PC-3 (cell line): ENCODE data around the gene TMSB4X. TPM values are rescaled to one million over a fixed set of nuclear protein-coding genes. Genes with fewer than 3 reads are reported as not detected.

ENCODE experiments used
- ATAC-seq: fragments of 200-7000 bp; cut with Tn5 transposase; 2 replicates; pipeline ENCODE4 v1.9.1; 2020; ENCODE audit warnings: mild to moderate bottlenecking, moderate library complexity
- BruUV-seq: library from RNA; stranded (reverse); fragments of 400-500 nt; replicated peaks from 2 replicates; lab custom pipeline; 2021; lab: Mats Ljungman, UMichigan
- CTCF ChIA-PET: fragments of 300-600 bp; sonication (Branson Sonifier 250); formaldehyde crosslinking; loops from one replicate; lab custom pipeline; 2022; ENCODE audit warnings: antibody characterized with exemption; lab: Charles Lee
- POLR2A ChIA-PET: fragments of 300-600 bp; sonication (Branson Sonifier 250); formaldehyde crosslinking; loops from one replicate; lab custom pipeline; 2022; ENCODE audit warnings: antibody characterized with exemption; ENCODE audit not compliant: unreplicated experiment; lab: Charles Lee
- DNase-seq: peaks from one replicate; pipeline ENCODE4 v3.0.0-alpha.2; 2015
- H2AFZ ChIP-seq: fragments of 300-600 bp; sonication (generic); 2 replicates; pipeline ENCODE4 v1.6.0; 2016; ENCODE audit warnings: antibody characterized with exemption, low read length
- H3F3A ChIP-seq: fragments of 300-600 bp; sonication (generic); one replicate; pipeline ENCODE4 v1.6.0; 2017; ENCODE audit warnings: antibody characterized with exemption, low read length, control low read depth, mild to moderate bottlenecking; ENCODE audit not compliant: unreplicated experiment
- H3K27ac ChIP-seq: fragments of 300-600 bp; sonication (generic); 2 replicates; pipeline ENCODE4 v1.5.1; 2016; ENCODE audit warnings: mild to moderate bottlenecking, low read length
- H3K27me3 ChIP-seq: fragments of 300-600 bp; sonication (generic); 2 replicates; pipeline ENCODE4 v1.6.1; 2016; ENCODE audit warnings: low read length, mixed read lengths
- H3K36me3 ChIP-seq: fragments of 300-600 bp; sonication (generic); 2 replicates; pipeline ENCODE4 v1.6.1; 2016; ENCODE audit warnings: low read depth, mixed run types, low read length, mixed read lengths
- H3K4me1 ChIP-seq: fragments of 300-600 bp; sonication (generic); 2 replicates; pipeline ENCODE4 v1.5.1; 2016; ENCODE audit warnings: low read length; ENCODE audit not compliant: insufficient read depth
- H3K4me2 ChIP-seq: fragments of 300-600 bp; sonication (generic); 2 replicates; pipeline ENCODE4 v1.6.0; 2016; ENCODE audit warnings: low read length
- H3K4me3 ChIP-seq: fragments of 300-600 bp; sonication (generic); 2 replicates; pipeline ENCODE4 v1.5.1; 2016; ENCODE audit warnings: mild to moderate bottlenecking, low read length, mixed read lengths
- H3K79me2 ChIP-seq: fragments of 300-600 bp; sonication (generic); 2 replicates; pipeline ENCODE4 v1.6.1; 2017; ENCODE audit warnings: low read length, mixed read lengths
- H3K9ac ChIP-seq: fragments of 300-600 bp; sonication (generic); 2 replicates; pipeline ENCODE4 v1.6.0; 2016; ENCODE audit warnings: mild to moderate bottlenecking, low read length
- H3K9me2 ChIP-seq: fragments of 300-600 bp; sonication (generic); replicated peaks from 2 replicates; pipeline ENCODE4 v1.6.1; 2016; ENCODE audit warnings: mixed run types, low read length, mixed read lengths
- H3K9me3 ChIP-seq: fragments of 300-600 bp; sonication (generic); 2 replicates; pipeline ENCODE4 v1.6.1; 2016; ENCODE audit warnings: low read length, mixed read lengths
- H4K20me1 ChIP-seq: fragments of 300-600 bp; sonication (generic); 2 replicates; pipeline ENCODE4 v1.6.1; 2016; ENCODE audit warnings: low read length, mixed read lengths
- CTCF ChIP-seq: fragments of 300-600 bp; sonication (generic); conservative IDR thresholded peaks from 2 replicates; pipeline ENCODE4 v1.5.1; 2017; ENCODE audit warnings: antibody characterized with exemption, low read depth, mild to moderate bottlenecking, low read length
- EZH2 ChIP-seq: fragments of 300-600 bp; sonication (generic); IDR thresholded peaks from one replicate; pipeline ENCODE4 v1.6.1; 2017; ENCODE audit warnings: antibody characterized with exemption, mild to moderate bottlenecking, low read length; ENCODE audit not compliant: unreplicated experiment
- EZH2phosphoT487 ChIP-seq: fragments of 300-600 bp; sonication (generic); IDR thresholded peaks from 2 replicates; pipeline ENCODE4 v1.6.1; 2018; ENCODE audit warnings: mild to moderate bottlenecking, antibody characterized with exemption, low read length, borderline replicate concordance
- intact Hi-C: fragments of 100-400 bp; cut with micrococcal nuclease; formaldehyde crosslinking; loops from 2 replicates; pipeline ENCODE4 v1.9.0; 2023
- total RNA-seq: library from RNA; depleted of rRNA; stranded (reverse); fragments of >200 nt; gene quantifications from 2 replicates; pipeline ENCODE4 v1.2.3, GENCODE V29; 2014

The TMSB4X gene
- total RNA-seq, 1 experiment from 2014 or later = 2,159 TPM

- Histone ChIP-seq H3K9me2 (no peaks in the 10 kb centered on the region), H3K27ac (peak overlapping the region; percentile 97), H3K36me3 (no peaks in the 10 kb centered on the region), H3K79me2 (no peaks in the 10 kb centered on the region), H2AFZ (no peak overlapping the region), H3K27me3 (no peaks in the 10 kb centered on the region), H3K4me2 (peak overlapping the region; percentile 79), H4K20me1 (no peaks in the 10 kb centered on the region), H3K9me3 (no peaks in the 10 kb centered on the region), H3K4me1 (peaks cover 45% of the 10 kb centered on the region), H3F3A (peaks cover 4% of the 10 kb centered on the region), H3K4me3 (peak overlapping the region; percentile 34; the same call in 1 of the 2 replicates), H3K9ac (peak overlapping the region; percentile 70)
- ChIA-PET POLR2A (interaction anchor here (0.5 kb wide), 1 partner anchor 16 kb away, joined by 11 read pairs; no protein-coding TSS in a partner anchor), CTCF (interaction anchor here (0.6 kb wide), 1 partner anchor 171 kb away, joined by 3 read pairs; no protein-coding TSS in a partner anchor)
- DNase-seq (peak; percentile 95), ATAC-seq (peak; percentile 56)
- intact Hi-C loops = loop anchor here (5.0 kb wide), 2 partner anchors 37 to 238 kb away; no protein-coding TSS in a partner anchor
- TF ChIP-seq CTCF (no peak), EZH2phosphoT487 (no peak), EZH2 (no peak)
- no TSS peak for BruUV-seq
These were observed 9.9 kb downstream of the TMSB4X start for GRCh38 chrX:12984603-12985319.

- no TSS peak for BruUV-seq
- no peak for TF ChIP-seq EZH2phosphoT487
- no peak for TF ChIP-seq CTCF
- TF ChIP-seq EZH2 = no peak
- ChIA-PET CTCF (interaction anchor here (0.6 kb wide), 1 partner anchor 171 kb away, joined by 3 read pairs; no protein-coding TSS in a partner anchor), POLR2A (interaction anchor here (0.5 kb wide), 1 partner anchor 16 kb away, joined by 11 read pairs; no protein-coding TSS in a partner anchor)
- H3K4me3 ChIP-seq = no peak overlapping the region
- H3K27me3 ChIP-seq = no peaks in the 10 kb centered on the region
- H3K27ac ChIP-seq = peak overlapping the region; percentile 97
- H2AFZ ChIP-seq = no peak overlapping the region
- no peaks in the 10 kb centered on the region for H3K36me3 ChIP-seq
- DNase-seq = no peak
- no peaks in the 10 kb centered on the region for H4K20me1 ChIP-seq
- no peak for ATAC-seq
- H3K9ac ChIP-seq = peak overlapping the region; percentile 70
- H3F3A ChIP-seq = peaks cover 4% of the 10 kb centered on the region
- no peaks in the 10 kb centered on the region for H3K79me2 ChIP-seq
- H3K9me2 ChIP-seq = no peaks in the 10 kb centered on the region
- no peaks in the 10 kb centered on the region for H3K9me3 ChIP-seq
- H3K4me2 ChIP-seq = peak overlapping the region; percentile 79
- peaks cover 45% of the 10 kb centered on the region for H3K4me1 ChIP-seq
- intact Hi-C loops = loop anchor here (5.0 kb wide), 2 partner anchors 38 to 237 kb away; no protein-coding TSS in a partner anchor
These were observed 10.4 kb downstream of the TMSB4X start for GRCh38 chrX:12985331-12985730.
